HG03432 (cell line): Measurements from ENCODE around the gene ARID1A.

Experiments
- ATAC-seq: cut with Tn5 transposase; IDR thresholded peaks from one replicate; pipeline ENCODE4 v1.9.1; 2021; ENCODE audit warnings: mild to moderate bottlenecking, moderate library complexity; ENCODE audit not compliant: unreplicated experiment

Gene ARID1A

DNA sequence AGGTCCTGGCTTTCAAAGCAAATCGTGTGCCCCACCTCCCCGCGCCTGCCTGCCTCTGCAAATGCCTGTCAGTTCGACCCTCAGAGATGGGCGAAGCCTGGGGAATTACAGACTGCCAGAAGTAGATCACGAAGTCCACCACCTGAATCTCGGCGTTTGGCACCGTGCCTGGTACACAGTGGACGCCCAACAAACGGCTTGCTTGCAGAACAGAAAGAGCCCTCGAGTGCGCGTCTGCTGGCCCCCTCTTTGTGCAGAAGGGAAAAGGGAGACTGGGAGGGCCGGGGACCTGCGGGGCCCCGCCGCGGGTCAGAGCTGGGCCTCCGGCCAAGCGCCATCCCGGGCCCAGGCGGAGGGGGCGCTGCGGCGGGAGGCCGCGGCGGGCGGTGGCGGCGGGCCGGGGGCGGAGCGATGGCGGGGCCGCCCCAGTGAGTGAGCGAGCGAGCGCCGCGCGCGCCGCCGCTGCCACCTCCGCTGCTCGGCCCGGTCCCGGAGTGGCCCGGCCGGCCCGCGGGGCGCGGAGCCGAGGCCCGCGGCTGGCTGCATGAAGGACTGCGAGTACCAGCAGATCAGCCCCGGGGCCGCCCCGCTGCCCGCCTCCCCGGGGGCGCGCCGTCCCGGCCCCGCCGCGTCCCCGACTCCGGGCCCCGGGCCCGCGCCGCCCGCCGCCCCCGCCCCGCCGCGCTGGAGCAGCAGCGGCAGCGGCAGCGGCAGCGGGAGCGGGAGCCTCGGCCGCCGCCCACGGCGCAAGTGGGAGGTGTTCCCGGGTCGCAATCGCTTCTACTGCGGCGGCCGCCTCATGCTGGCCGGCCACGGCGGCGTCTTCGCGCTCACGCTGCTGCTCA, 130.7 kb downstream of the ARID1A start, which contains the start of gene ZDHHC18:
Gene ZDHHC18 (plus strand): TSS at position 428 of the 845 bp plus-strand sequence. CDS start 117 bp downstream, at position 545.
- peak; percentile 83 for ATAC-seq

DNA sequence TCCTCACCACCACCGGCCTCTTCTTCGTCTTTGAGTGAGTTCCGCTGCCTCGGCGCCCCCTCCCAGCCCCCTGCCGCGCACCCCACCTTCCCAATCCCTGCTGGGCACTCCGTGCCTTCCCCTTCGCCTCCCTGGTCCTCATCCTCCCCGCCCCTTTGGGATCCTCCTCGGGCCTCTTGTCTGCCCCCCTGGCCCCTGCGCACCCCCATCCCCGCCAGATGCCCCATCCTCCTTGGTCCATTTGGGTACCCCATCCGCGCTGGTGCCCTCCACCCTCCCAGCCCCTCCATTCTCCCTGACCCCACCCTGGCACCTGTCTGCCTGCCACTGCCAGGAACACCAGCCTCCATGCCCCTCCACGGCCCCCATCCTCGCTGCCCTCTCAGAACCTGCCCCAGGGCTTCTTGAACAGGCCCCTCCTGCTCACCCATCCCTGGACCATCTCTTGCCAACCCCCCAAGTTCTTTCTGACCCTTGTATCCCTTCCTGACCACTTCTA, 131.3 kb downstream of the ARID1A start:
- peak; percentile 7 for ATAC-seq

GRCh38 chr1:26827663-26828062, 131.8 kb downstream of the ARID1A start:
- no peak for ATAC-seq

- ATAC-seq = no peak
Measured at GRCh38 chr1:26828411-26828991, 132.7 kb downstream of the ARID1A start.

GRCh38 chr1:26829184-26829911, 133.5 kb downstream of the ARID1A start:
- ATAC-seq = no peak

DNA sequence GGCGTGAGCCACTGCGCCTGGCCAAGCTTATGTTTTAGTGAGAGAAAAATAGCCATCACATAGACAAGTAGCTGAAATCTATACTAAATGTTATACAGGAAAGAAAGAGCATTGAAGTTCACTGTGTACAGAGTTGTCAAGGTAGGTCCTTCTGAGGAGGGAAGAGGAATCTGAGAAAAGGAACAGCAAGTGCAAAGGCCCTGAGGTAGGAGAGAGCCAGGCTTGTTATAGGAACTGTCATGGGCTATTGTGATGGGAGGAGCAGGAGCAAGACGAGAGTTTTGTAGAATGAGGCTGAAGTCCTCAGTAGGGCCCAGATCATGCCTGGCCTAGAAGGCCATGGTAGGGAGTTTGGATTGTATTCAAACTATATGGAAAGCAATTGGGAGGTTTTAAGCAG, 135.2 kb downstream of the ARID1A start:
- ATAC-seq = no peak
